Testis (tissue), 2 donors: ENCODE data around the gene TAS2R3.

Experiments
- POLR2A ChIP-seq: fragments of 450-650 bp; IDR thresholded peaks from one replicate; pipeline ENCODE4 v1.6.1; 2017; ENCODE audit warnings: antibody characterized with exemption, mild to moderate bottlenecking, moderate library complexity
- TF ChIP-seq, protein P1 (sequence below), 3 experiments: fragments of 450-650 bp in 2 of 3; fragments of 200-600 bp in 1 of 3; sonication (generic) in 1 of 3; IDR thresholded peaks; one replicate each; pipeline ENCODE4 v1.5.1; 2016 to 2019; ENCODE audit warnings: antibody characterized with exemption in 3 of 3, mild to moderate bottlenecking in 2 of 3, moderate library complexity in 1 of 3

DNA sequence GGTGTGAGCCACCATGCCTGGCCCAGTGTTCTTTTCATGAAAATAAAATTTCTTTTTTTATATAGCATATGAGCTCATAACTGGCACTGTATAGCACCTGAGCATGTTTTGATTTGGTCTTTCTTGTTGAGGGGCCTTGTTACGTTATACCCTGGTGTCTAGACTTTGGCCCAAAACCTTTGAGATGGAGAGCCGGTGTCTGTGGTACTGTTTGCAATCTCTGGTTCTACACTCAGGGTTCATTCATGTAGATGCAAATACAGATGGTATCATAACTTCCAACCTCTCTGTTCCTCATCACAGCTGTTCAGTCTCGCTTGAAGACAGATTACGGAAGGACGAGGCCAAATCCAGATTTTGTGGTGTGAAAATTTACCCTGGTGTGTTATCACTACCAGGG is 26.0 kb downstream of the TAS2R3 start, which contains the start of gene TAS2R5:
- TF ChIP-seq, protein P1, sequence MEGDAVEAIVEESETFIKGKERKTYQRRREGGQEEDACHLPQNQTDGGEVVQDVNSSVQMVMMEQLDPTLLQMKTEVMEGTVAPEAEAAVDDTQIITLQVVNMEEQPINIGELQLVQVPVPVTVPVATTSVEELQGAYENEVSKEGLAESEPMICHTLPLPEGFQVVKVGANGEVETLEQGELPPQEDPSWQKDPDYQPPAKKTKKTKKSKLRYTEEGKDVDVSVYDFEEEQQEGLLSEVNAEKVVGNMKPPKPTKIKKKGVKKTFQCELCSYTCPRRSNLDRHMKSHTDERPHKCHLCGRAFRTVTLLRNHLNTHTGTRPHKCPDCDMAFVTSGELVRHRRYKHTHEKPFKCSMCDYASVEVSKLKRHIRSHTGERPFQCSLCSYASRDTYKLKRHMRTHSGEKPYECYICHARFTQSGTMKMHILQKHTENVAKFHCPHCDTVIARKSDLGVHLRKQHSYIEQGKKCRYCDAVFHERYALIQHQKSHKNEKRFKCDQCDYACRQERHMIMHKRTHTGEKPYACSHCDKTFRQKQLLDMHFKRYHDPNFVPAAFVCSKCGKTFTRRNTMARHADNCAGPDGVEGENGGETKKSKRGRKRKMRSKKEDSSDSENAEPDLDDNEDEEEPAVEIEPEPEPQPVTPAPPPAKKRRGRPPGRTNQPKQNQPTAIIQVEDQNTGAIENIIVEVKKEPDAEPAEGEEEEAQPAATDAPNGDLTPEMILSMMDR (IDR thresholded peaks at IDR 0.05): no peak
- TF ChIP-seq POLR2A: no peak
